ENCODE results near the gene ZNF555.

DNA sequence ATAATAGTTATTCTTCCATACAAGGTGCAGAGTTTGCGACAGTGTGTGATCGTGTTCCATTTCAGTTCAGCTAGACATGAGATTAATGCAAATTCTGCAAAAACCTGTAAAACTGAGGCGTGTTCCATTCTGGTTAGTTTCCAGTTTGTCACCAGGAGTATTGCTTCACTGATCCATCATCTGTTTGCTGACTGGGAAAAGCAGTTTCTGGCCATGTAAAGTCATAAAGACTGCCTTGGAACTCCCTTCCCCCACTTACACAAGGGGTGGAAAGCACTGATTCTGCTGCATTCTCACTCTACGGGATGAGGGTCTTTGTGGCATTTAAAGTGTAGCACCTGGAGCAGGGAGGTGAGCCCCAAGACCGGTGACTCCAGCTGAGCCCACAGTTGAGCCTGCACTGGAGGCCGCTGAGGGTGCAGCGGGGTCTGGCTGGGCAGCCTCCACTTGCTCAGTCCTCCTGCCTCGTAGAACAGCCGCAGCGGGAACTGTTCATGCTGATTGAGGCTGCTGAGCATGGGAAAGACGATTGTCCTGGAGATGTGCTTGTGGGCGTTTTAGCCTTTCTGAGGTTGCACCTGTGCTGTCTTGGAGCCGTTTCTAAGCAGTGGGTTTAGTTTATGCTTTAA, 61.4 kb downstream of the ZNF555 start:
- TF ChIP-seq REST (IDR thresholded peaks at IDR 0.05; ENCODE audit: insufficient read depth in 1 of 2, low read depth in 2 of 2, low read length in 2 of 2) = no peak
- TF ChIP-seq SIN3A (IDR thresholded peaks at IDR 0.05; ENCODE audit: borderline replicate concordance, insufficient read depth, low read length) = no peak
